ENCODE data around the gene TMEM79.
"Not testable (repeated sequence)": the region's sequence is repeated elsewhere in the genome, so short reads cannot be mapped to it uniquely, and the experiment has no call there.

The TMEM79 gene

GRCh38 chr1:156298852-156299357 is 14.8 kb downstream of the TMEM79 start, which contains the start of gene VHLL:
TSS of gene VHLL (minus strand) at chr1:156299307. CDS start at chr1:156299189, 118 bp downstream.
- no CpG with 5 or more reads among the region's 19 CpGs for WGBS (ENCODE audit: insufficient coverage, insufficient read length)
- Histone ChIP-seq H3K36me3 (ENCODE audit: control insufficient read depth, insufficient read depth, low read length) (no peaks in the 10 kb centered on the region; the same call in 1 of the 2 replicates), H3K27me3 (ENCODE audit: control insufficient read depth, insufficient read depth, low read length) (no peaks in the 10 kb centered on the region), H3K4me3 (ENCODE audit: low read length) (no peak within 1 kb of the TSS), H3K27ac (ENCODE audit: low read length) (no peak within 1 kb of the TSS), H3K9me3 (ENCODE audit: control insufficient read depth, insufficient read depth, low read length) (no peaks in the 10 kb centered on the region), H3K4me1 (ENCODE audit: control insufficient read depth, insufficient read depth, low read length) (peaks cover 6% of the 10 kb centered on the region)
- DNase-seq (ENCODE audit: low read depth, low spot score) = no peak

DNA sequence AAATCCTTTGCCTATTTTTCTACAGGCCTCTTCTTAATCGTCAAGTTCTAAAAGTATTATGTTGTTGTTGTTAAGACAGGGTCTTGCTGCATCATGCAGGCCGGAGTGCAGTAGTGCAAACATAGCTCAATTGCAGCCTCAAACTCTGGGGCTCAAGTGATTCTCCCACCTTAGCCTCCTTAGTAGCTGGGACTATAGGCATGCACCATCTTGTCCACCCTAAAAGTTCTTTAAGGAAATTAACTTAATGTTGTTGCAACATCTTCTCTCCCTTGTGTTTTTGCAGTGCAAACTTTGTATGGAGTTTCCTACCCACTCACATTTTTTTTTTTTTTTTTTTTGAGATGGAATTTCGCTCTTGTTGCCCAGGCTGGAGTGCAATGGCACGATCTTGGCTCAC is 19.1 kb downstream of the TMEM79 start:
- peaks cover 5% of the 10 kb centered on the region for H3K36me3 ChIP-seq (ENCODE audit: control insufficient read depth, insufficient read depth, low read length)
- no peak for DNase-seq (ENCODE audit: low read depth, low spot score)
- H3K4me1 ChIP-seq (ENCODE audit: control insufficient read depth, insufficient read depth, low read length) = peaks cover 1% of the 10 kb centered on the region; the same call in 1 of the 2 replicates
- H3K4me3 ChIP-seq (ENCODE audit: low read length) = no peak overlapping the region
- no peak overlapping the region for H3K27ac ChIP-seq (ENCODE audit: low read length)
- no CpG with 5 or more reads among the region's 4 CpGs for WGBS (ENCODE audit: insufficient coverage, insufficient read length)
- H3K9me3 ChIP-seq (ENCODE audit: control insufficient read depth, insufficient read depth, low read length) = no peaks in the 10 kb centered on the region
- H3K27me3 ChIP-seq (ENCODE audit: control insufficient read depth, insufficient read depth, low read length) = no peaks in the 10 kb centered on the region

- DNase-seq (ENCODE audit: low read depth, low spot score) = no peak
- Histone ChIP-seq H3K4me3 (ENCODE audit: low read length) (no peak overlapping the region), H3K9me3 (ENCODE audit: control insufficient read depth, insufficient read depth, low read length) (no peaks in the 10 kb centered on the region), H3K27me3 (ENCODE audit: control insufficient read depth, insufficient read depth, low read length) (no peaks in the 10 kb centered on the region), H3K27ac (ENCODE audit: low read length) (no peak overlapping the region), H3K36me3 (ENCODE audit: control insufficient read depth, insufficient read depth, low read length) (peaks cover 11% of the 10 kb centered on the region), H3K4me1 (ENCODE audit: control insufficient read depth, insufficient read depth, low read length) (peaks cover 1% of the 10 kb centered on the region; the same call in 1 of the 2 replicates)
- no CpG with 5 or more reads among the region's 2 CpGs for WGBS (ENCODE audit: insufficient coverage, insufficient read length)
Observed at GRCh38 chr1:156305215-156305614, 21.1 kb downstream of the TMEM79 start.

- no peak for DNase-seq (ENCODE audit: low read depth, low spot score)
- Histone ChIP-seq H3K27ac (ENCODE audit: low read length) (no peak overlapping the region), H3K4me3 (ENCODE audit: low read length) (no peak overlapping the region), H3K4me1 (ENCODE audit: control insufficient read depth, insufficient read depth, low read length) (no peaks in the 10 kb centered on the region), H3K36me3 (ENCODE audit: control insufficient read depth, insufficient read depth, low read length) (peaks cover 26% of the 10 kb centered on the region), H3K27me3 (ENCODE audit: control insufficient read depth, insufficient read depth, low read length) (no peaks in the 10 kb centered on the region), H3K9me3 (ENCODE audit: control insufficient read depth, insufficient read depth, low read length) (no peaks in the 10 kb centered on the region)
Observed at GRCh38 chr1:156308078-156308477, 24.0 kb downstream of the TMEM79 start.

DNA sequence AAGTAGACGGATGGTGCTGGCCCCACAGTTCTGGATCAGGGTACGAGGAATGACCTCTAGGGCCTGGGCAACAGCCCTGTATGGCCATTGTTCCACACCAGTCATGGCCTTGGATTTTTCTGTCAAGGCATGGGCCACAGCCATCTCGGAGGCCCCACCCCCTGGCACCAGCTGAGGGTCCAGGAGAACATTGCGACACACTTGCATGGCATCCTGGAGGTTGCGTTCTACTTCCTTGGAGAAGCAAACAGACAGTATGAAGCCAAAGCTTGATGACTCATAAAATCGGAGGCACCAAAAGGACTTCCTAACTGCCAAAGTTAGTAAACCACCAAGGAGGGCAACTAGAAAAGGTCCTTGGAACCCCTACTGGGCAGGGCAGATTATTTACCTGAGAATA is 26.8 kb downstream of the TMEM79 start:
- no peak for DNase-seq (ENCODE audit: low read depth, low spot score)
- Histone ChIP-seq H3K4me3 (ENCODE audit: low read length) (no peak overlapping the region), H3K27me3 (ENCODE audit: control insufficient read depth, insufficient read depth, low read length) (no peaks in the 10 kb centered on the region), H3K9me3 (ENCODE audit: control insufficient read depth, insufficient read depth, low read length) (no peaks in the 10 kb centered on the region), H3K36me3 (ENCODE audit: control insufficient read depth, insufficient read depth, low read length) (peaks cover 30% of the 10 kb centered on the region), H3K4me1 (ENCODE audit: control insufficient read depth, insufficient read depth, low read length) (no peaks in the 10 kb centered on the region), H3K27ac (ENCODE audit: low read length) (no peak overlapping the region)
- WGBS (ENCODE audit: insufficient coverage, insufficient read length) = no CpG with 5 or more reads among the region's 6 CpGs

DNA sequence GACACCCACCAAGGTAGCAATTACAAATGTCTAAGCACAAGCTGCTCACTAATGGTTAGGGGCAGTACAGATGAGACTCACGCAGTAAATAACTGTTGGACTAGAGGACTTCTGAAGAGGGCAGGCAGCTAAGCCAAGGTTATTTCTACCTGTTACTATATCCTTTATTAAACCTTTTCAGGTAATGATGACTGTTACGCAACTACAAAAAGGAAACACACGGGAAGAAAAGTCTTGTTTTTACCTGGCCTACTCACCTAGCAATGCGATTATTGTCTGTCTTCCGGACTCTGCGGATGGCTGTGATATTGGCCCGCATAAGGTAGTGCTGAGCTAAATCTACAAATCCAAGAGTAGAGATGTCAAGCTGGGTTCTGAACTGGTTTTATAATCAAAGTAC is 32.8 kb downstream of the TMEM79 start:
- peaks cover 44% of the 10 kb centered on the region; the same call in 1 of the 2 replicates for H3K36me3 ChIP-seq (ENCODE audit: control insufficient read depth, insufficient read depth, low read length)
- H3K4me3 ChIP-seq (ENCODE audit: low read length) = no peak overlapping the region

DNA sequence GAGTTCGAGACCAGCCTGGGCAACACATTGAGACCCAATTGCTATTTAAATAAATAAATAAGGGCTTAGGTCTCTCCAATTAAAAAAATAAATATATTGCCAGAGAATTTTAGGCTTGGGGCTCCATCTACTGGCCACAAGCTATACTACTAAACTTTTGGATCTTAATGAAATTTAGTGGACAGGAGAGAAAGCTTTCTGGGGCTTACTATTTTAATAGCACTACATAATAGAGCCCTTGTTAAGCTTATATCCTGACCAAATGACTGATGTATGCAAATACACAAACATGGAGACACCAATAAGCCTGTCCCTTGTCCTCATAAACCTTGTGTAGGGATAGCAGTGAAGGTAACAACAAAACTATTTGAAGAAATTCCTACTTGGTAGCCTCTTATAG is 35.5 kb downstream of the TMEM79 start:
- Histone ChIP-seq H3K27me3 (ENCODE audit: control insufficient read depth, insufficient read depth, low read length) (no peaks in the 10 kb centered on the region), H3K4me3 (ENCODE audit: low read length) (no peak overlapping the region), H3K4me1 (ENCODE audit: control insufficient read depth, insufficient read depth, low read length) (no peaks in the 10 kb centered on the region), H3K27ac (ENCODE audit: low read length) (no peak overlapping the region), H3K36me3 (ENCODE audit: control insufficient read depth, insufficient read depth, low read length) (peaks cover 46% of the 10 kb centered on the region), H3K9me3 (ENCODE audit: control insufficient read depth, insufficient read depth, low read length) (no peaks in the 10 kb centered on the region)
- DNase-seq (ENCODE audit: low read depth, low spot score) = no peak
- no CpG with 5 or more reads among the region's 1 CpG for WGBS (ENCODE audit: insufficient coverage, insufficient read length)

More for the DNA sequence above, 32.8 kb downstream of the TMEM79 start:
- no peak for DNase-seq (ENCODE audit: low read depth, low spot score)
- Histone ChIP-seq H3K27ac (ENCODE audit: low read length) (no peak overlapping the region), H3K27me3 (ENCODE audit: control insufficient read depth, insufficient read depth, low read length) (no peaks in the 10 kb centered on the region), H3K9me3 (ENCODE audit: control insufficient read depth, insufficient read depth, low read length) (no peaks in the 10 kb centered on the region), H3K4me1 (ENCODE audit: control insufficient read depth, insufficient read depth, low read length) (no peaks in the 10 kb centered on the region)
- WGBS (ENCODE audit: insufficient coverage, insufficient read length) = no CpG with 5 or more reads among the region's 7 CpGs

DNA sequence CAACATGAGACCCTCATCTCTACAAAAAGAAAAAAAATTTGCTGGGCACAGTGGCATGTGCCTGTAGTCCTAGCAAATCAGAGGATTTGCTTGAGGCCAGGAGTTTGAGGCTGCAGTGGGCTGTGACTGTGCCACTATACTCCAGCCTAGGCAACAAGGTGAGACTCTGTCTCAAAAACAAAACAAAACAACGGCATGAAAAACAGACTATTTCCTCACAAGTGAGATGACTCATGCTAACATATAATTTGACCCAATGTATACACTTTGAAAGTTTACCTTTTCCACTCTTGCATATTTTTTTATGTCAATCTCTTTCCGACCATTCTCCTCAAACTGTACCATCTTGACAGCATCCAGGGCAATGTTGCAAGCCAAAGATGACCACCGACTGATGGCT is 36.4 kb downstream of the TMEM79 start:
- H3K4me1 ChIP-seq (ENCODE audit: control insufficient read depth, insufficient read depth, low read length) = no peaks in the 10 kb centered on the region
- DNase-seq (ENCODE audit: low read depth, low spot score) = no peak
- H3K4me3 ChIP-seq (ENCODE audit: low read length) = no peak overlapping the region
- H3K27ac ChIP-seq (ENCODE audit: low read length) = no peak overlapping the region
- WGBS (ENCODE audit: insufficient coverage, insufficient read length) = 100% methylated on average over 1 of the region's 3 CpGs
- H3K9me3 ChIP-seq (ENCODE audit: control insufficient read depth, insufficient read depth, low read length) = no peaks in the 10 kb centered on the region
- H3K27me3 ChIP-seq (ENCODE audit: control insufficient read depth, insufficient read depth, low read length) = no peaks in the 10 kb centered on the region
- H3K36me3 ChIP-seq (ENCODE audit: control insufficient read depth, insufficient read depth, low read length) = peaks cover 49% of the 10 kb centered on the region

DNA sequence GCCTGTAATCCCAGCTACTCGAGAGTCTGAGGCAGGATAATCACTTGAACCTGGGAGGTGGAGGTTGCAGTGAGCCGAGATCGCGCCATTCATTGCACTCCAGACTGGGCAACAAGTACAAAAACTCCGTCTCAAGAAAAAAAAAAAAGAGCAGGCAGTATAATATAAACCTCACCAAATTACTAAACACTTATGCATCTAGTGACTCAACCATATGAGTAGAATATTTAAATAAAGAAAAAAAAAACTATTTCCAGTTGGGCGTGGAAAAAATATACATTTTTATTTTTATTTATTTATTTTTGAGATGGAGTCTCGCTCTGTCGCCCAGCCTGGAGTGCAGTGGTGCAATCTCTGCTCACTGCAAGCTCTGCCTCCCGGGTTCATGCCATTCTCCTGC is 39.1 kb downstream of the TMEM79 start:
- H3K27me3 ChIP-seq (ENCODE audit: control insufficient read depth, insufficient read depth, low read length); H3K4me3 ChIP-seq (ENCODE audit: low read length); DNase-seq (ENCODE audit: low read depth, low spot score); H3K27ac ChIP-seq (ENCODE audit: low read length); H3K9me3 ChIP-seq (ENCODE audit: control insufficient read depth, insufficient read depth, low read length); H3K4me1 ChIP-seq (ENCODE audit: control insufficient read depth, insufficient read depth, low read length): not testable (repeated sequence)
- peaks cover 34% of the 10 kb centered on the region for H3K36me3 ChIP-seq (ENCODE audit: control insufficient read depth, insufficient read depth, low read length)
- no CpG with 5 or more reads among the region's 9 CpGs for WGBS (ENCODE audit: insufficient coverage, insufficient read length)

GRCh38 chr1:156336242-156336641 is 52.1 kb downstream of the TMEM79 start:
- Histone ChIP-seq H3K9me3 (ENCODE audit: control insufficient read depth, insufficient read depth, low read length) (no peaks in the 10 kb centered on the region), H3K36me3 (ENCODE audit: control insufficient read depth, insufficient read depth, low read length) (peaks cover 6% of the 10 kb centered on the region; the same call in 1 of the 2 replicates), H3K4me3 (ENCODE audit: low read length) (no peak overlapping the region; the same call in 1 of the 2 replicates), H3K27ac (ENCODE audit: low read length) (no peak overlapping the region), H3K4me1 (ENCODE audit: control insufficient read depth, insufficient read depth, low read length) (no peaks in the 10 kb centered on the region), H3K27me3 (ENCODE audit: control insufficient read depth, insufficient read depth, low read length) (no peaks in the 10 kb centered on the region)
- no peak for DNase-seq (ENCODE audit: low read depth, low spot score)
- no CpG with 5 or more reads among the region's 4 CpGs for WGBS (ENCODE audit: insufficient coverage, insufficient read length)
